ENCODE measurements around the gene SRPRB. TPM values are rescaled to one million over a fixed set of nuclear protein-coding genes. Genes with fewer than 3 reads are reported as not detected.

Gene SRPRB
- total RNA-seq, 1 donor from 2014 or later, result 30.2 TPM

GRCh38 chr3:133853925-133854227 lies 48.3 kb downstream of the SRPRB start:
- Mint-ChIP-seq H3K27me3 (ENCODE audit: insufficient read depth, low read depth) (peaks cover 5% of the 10 kb centered on the region), H3K27ac (no peak overlapping the region), H3K4me3 (no peak overlapping the region), H3K36me3 (no peaks in the 10 kb centered on the region), H3K9me3 (no peaks in the 10 kb centered on the region), H3K4me1 (no peaks in the 10 kb centered on the region)
- no peak overlapping the region for H3K27ac ChIP-seq
- H3K27me3 ChIP-seq, result no peaks in the 10 kb centered on the region
- H3K9me3 ChIP-seq (ENCODE audit: low read depth), result no peaks in the 10 kb centered on the region
- no peak overlapping the region for H2AFZ ChIP-seq (replicated peaks)
- TF ChIP-seq CTCF (IDR thresholded peaks at IDR 0.05), result no peak
- TF ChIP-seq EZH2phosphoT487 (IDR thresholded peaks at IDR 0.05), result no peak
- TF ChIP-seq EZH2 (IDR thresholded peaks at IDR 0.05), result no peak
- no peaks in the 10 kb centered on the region for H3F3A ChIP-seq (ENCODE audit: low read depth)
- H3K36me3 ChIP-seq, result no peaks in the 10 kb centered on the region
- no peak overlapping the region for H3K4me3 ChIP-seq
- no peak for DNase-seq (ENCODE audit: low spot score)
- H3K9ac ChIP-seq, result no peak overlapping the region
- H4K20me1 ChIP-seq (ENCODE audit: low read depth), result no peaks in the 10 kb centered on the region
- H3K4me2 ChIP-seq, result no peak overlapping the region
- no peaks in the 10 kb centered on the region for H3K4me1 ChIP-seq
- H3K79me2 ChIP-seq (ENCODE audit: low read depth), result no peaks in the 10 kb centered on the region

GRCh38 chr3:133854264-133855001 lies 48.8 kb downstream of the SRPRB start:
- no peak overlapping the region for H3K27ac ChIP-seq
- no peak for TF ChIP-seq EZH2phosphoT487 (IDR thresholded peaks at IDR 0.05)
- H3K27me3 ChIP-seq, result no peaks in the 10 kb centered on the region
- H3K9ac ChIP-seq, result no peak overlapping the region
- no peaks in the 10 kb centered on the region for H3K9me3 ChIP-seq (ENCODE audit: low read depth)
- H3K4me3 Mint-ChIP-seq, result no peak overlapping the region
- no peaks in the 10 kb centered on the region for H3K4me1 ChIP-seq
- no peak overlapping the region for H3K4me2 ChIP-seq
- no peak for DNase-seq (ENCODE audit: low spot score)
- H3K36me3 Mint-ChIP-seq, result no peaks in the 10 kb centered on the region
- peaks cover 5% of the 10 kb centered on the region for H3K27me3 Mint-ChIP-seq (ENCODE audit: insufficient read depth, low read depth)
- H4K20me1 ChIP-seq (ENCODE audit: low read depth), result no peaks in the 10 kb centered on the region
- H3F3A ChIP-seq (ENCODE audit: low read depth), result no peaks in the 10 kb centered on the region
- H3K4me3 ChIP-seq, result no peak overlapping the region
- H3K4me1 Mint-ChIP-seq, result no peaks in the 10 kb centered on the region
- H3K36me3 ChIP-seq, result no peaks in the 10 kb centered on the region
- H3K27ac Mint-ChIP-seq, result no peak overlapping the region
- H2AFZ ChIP-seq (replicated peaks), result no peak overlapping the region
- H3K9me3 Mint-ChIP-seq, result no peaks in the 10 kb centered on the region
- H3K79me2 ChIP-seq (ENCODE audit: low read depth), result no peaks in the 10 kb centered on the region

GRCh38 chr3:133855002-133855370 lies 49.4 kb downstream of the SRPRB start:
- no peak overlapping the region for H3K4me2 ChIP-seq
- Mint-ChIP-seq H3K27ac (no peak overlapping the region), H3K9me3 (no peaks in the 10 kb centered on the region), H3K4me3 (no peak overlapping the region), H3K4me1 (no peaks in the 10 kb centered on the region), H3K27me3 (ENCODE audit: insufficient read depth, low read depth) (peaks cover 5% of the 10 kb centered on the region), H3K36me3 (no peaks in the 10 kb centered on the region)
- H3K27ac ChIP-seq, result no peak overlapping the region
- H3K9ac ChIP-seq, result no peak overlapping the region
- H3K79me2 ChIP-seq (ENCODE audit: low read depth), result no peaks in the 10 kb centered on the region
- no peaks in the 10 kb centered on the region for H3K9me3 ChIP-seq (ENCODE audit: low read depth)
- H2AFZ ChIP-seq (replicated peaks), result no peak overlapping the region
- H4K20me1 ChIP-seq (ENCODE audit: low read depth), result no peaks in the 10 kb centered on the region
- no peak overlapping the region for H3K4me3 ChIP-seq
- TF ChIP-seq EZH2 (IDR thresholded peaks at IDR 0.05) (no peak), CTCF (IDR thresholded peaks at IDR 0.05) (no peak), EZH2phosphoT487 (IDR thresholded peaks at IDR 0.05) (no peak)
- H3F3A ChIP-seq (ENCODE audit: low read depth), result no peaks in the 10 kb centered on the region
- H3K36me3 ChIP-seq, result no peaks in the 10 kb centered on the region
- no peaks in the 10 kb centered on the region for H3K27me3 ChIP-seq
- DNase-seq (ENCODE audit: low spot score), result no peak
- no peaks in the 10 kb centered on the region for H3K4me1 ChIP-seq

GRCh38 chr3:133855772-133856171 lies 50.2 kb downstream of the SRPRB start:
- H3K4me1 Mint-ChIP-seq, result no peaks in the 10 kb centered on the region
- no peak for TF ChIP-seq EZH2phosphoT487 (IDR thresholded peaks at IDR 0.05)
- TF ChIP-seq EZH2 (IDR thresholded peaks at IDR 0.05), result no peak
- TF ChIP-seq CTCF (IDR thresholded peaks at IDR 0.05), result no peak
- Histone ChIP-seq H3K27ac (no peak overlapping the region), H3K4me2 (no peak overlapping the region), H3K36me3 (no peaks in the 10 kb centered on the region), H3F3A (ENCODE audit: low read depth) (no peaks in the 10 kb centered on the region), H3K79me2 (ENCODE audit: low read depth) (no peaks in the 10 kb centered on the region), H3K9ac (no peak overlapping the region), H4K20me1 (ENCODE audit: low read depth) (peaks cover 5% of the 10 kb centered on the region), H3K9me3 (ENCODE audit: low read depth) (no peaks in the 10 kb centered on the region), H3K4me3 (no peak overlapping the region), H2AFZ (replicated peaks) (no peak overlapping the region), H3K27me3 (no peaks in the 10 kb centered on the region), H3K4me1 (no peaks in the 10 kb centered on the region)
- no peaks in the 10 kb centered on the region for H3K36me3 Mint-ChIP-seq
- H3K4me3 Mint-ChIP-seq, result no peak overlapping the region
- DNase-seq (ENCODE audit: low spot score), result no peak
- H3K9me3 Mint-ChIP-seq, result no peaks in the 10 kb centered on the region
- H3K27me3 Mint-ChIP-seq (ENCODE audit: insufficient read depth, low read depth), result peaks cover 4% of the 10 kb centered on the region
- no peak overlapping the region for H3K27ac Mint-ChIP-seq

Data from neural progenitor cell (in vitro differentiated cells).